Measurements from ENCODE around the gene INAFM2.

DNA sequence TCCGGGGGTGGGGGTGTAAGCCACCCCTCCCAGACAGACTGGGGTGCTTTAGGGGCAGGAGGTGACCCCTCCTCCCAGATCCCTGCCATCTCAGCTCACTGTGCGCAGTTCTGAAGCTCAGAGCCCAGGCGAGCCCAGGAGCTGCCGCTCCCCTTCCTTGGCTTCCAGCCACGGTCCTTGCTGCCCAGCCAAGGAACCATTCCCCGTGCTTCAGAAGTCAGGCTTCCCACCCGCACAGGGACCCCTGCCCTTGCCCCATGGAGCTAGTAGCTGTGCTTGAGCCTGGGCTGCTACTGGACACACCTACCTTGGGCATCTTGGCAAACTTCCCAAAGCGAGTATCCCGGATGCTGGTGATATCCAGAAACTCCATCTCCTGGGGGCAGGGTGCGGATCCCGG, 20.5 kb upstream of the INAFM2 start:
- TF ChIP-seq, protein P1, sequence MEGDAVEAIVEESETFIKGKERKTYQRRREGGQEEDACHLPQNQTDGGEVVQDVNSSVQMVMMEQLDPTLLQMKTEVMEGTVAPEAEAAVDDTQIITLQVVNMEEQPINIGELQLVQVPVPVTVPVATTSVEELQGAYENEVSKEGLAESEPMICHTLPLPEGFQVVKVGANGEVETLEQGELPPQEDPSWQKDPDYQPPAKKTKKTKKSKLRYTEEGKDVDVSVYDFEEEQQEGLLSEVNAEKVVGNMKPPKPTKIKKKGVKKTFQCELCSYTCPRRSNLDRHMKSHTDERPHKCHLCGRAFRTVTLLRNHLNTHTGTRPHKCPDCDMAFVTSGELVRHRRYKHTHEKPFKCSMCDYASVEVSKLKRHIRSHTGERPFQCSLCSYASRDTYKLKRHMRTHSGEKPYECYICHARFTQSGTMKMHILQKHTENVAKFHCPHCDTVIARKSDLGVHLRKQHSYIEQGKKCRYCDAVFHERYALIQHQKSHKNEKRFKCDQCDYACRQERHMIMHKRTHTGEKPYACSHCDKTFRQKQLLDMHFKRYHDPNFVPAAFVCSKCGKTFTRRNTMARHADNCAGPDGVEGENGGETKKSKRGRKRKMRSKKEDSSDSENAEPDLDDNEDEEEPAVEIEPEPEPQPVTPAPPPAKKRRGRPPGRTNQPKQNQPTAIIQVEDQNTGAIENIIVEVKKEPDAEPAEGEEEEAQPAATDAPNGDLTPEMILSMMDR (IDR thresholded peaks at IDR 0.05; ENCODE audit: poor library complexity): no peak
- TF ChIP-seq EZH2 (IDR thresholded peaks at IDR 0.05; ENCODE audit: borderline replicate concordance): no peak
- no peak for TF ChIP-seq EZH2phosphoT487 (IDR thresholded peaks at IDR 0.05; ENCODE audit: low read depth, severe bottlenecking, unreplicated experiment)

Data from hepatocyte (in vitro differentiated cells).